Measurements from ENCODE around the gene ZNF275.

GRCh38 chrX:153352858-153353257 is 18.9 kb downstream of the ZNF275 start:
- TF ChIP-seq POLR2AphosphoS5 (IDR thresholded peaks at IDR 0.05) (no peak), POLR2A (IDR thresholded peaks at IDR 0.05) (no peak)

Data from breast epithelium (tissue), 3 donors.